VCaP (cell line): ENCODE results near the gene ISCU.
"Not testable (repeated sequence)": the region's sequence is repeated elsewhere in the genome, so short reads cannot be mapped to it uniquely, and the experiment has no call there.

Experiments used
- H3K27ac ChIP-seq: fragments of 450-650 bp; 2 replicates; pipeline ENCODE4 v1.5.1; 2017
- CTCF ChIP-seq: fragments of 450-650 bp; conservative IDR thresholded peaks from 2 replicates; pipeline ENCODE4 v1.5.1; 2017; ENCODE audit warnings: mild to moderate bottlenecking, moderate library complexity

The ISCU gene

DNA sequence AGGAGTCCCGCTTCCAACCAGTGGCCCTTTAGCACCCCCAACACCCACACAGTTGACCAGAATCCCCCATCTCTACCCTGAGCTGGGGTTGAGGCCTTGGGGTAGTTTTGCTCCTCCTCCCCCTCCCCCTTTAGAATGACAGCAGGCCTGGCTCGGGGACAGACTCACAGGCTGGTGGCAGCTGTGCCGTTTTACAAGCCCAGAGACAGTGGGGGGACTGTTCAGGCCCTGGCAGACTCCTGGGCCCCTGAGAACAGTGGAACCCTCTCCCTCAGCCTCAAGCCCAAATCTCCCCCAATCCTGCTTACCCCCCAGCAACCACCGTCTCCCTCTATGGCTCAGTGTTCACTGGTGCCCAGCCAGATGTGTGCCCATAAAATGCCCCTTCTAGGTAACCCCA is 25.4 kb downstream of the ISCU start:
- TF ChIP-seq CTCF, result no peak
- no peak overlapping the region for H3K27ac ChIP-seq

GRCh38 chr12:108589028-108589839 is 26.8 kb downstream of the ISCU start:
- no peak overlapping the region for H3K27ac ChIP-seq
- no peak for TF ChIP-seq CTCF

DNA sequence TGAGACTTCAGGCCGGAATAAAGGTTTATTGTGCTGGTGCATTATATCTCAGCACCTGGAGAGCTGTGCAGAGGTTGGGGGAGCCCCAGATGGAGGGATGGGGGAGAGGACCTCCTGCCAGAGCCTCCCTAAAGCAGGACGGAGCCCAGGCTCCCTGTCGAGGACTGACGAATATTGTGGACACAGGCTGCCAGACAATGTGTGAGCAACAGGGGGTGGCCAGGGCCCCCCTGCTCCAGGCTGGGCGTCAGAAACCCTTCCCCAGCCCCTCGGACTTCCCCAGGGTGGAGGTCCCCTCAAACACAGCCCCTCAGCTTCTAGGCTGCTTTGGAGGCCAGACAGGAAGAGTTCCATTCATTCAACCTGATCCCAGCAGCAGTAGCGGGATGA is 27.4 kb downstream of the ISCU start:
- no peak for TF ChIP-seq CTCF
- H3K27ac ChIP-seq, result no peak overlapping the region

DNA sequence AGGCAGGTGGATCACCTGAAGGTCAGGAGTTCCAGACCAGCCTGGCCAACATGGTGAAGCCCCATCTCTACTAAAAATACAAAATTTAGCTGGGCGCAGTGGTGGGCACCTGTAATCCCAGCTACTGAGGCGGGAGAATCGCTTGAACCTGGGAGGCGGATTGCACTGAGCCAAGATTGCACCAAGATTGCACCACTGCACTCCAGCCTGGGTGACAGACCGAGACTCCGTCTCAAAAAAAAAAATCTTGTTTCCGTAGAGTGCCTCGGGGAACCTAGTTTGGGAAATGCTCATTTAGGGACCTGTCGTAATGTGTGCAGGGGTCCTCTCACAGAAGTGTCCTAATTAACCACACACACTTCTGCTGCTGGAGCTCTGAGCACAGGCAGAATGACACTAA is 28.1 kb downstream of the ISCU start:
- not testable (repeated sequence) for H3K27ac ChIP-seq

GRCh38 chr12:108591267-108591980 is 29.0 kb downstream of the ISCU start:
- no peak overlapping the region for H3K27ac ChIP-seq
- TF ChIP-seq CTCF, result no peak

GRCh38 chr12:108592033-108592909 is 29.9 kb downstream of the ISCU start:
- no peak overlapping the region for H3K27ac ChIP-seq
- TF ChIP-seq CTCF, result no peak

- no peak for TF ChIP-seq CTCF
- no peak overlapping the region for H3K27ac ChIP-seq
Observed at GRCh38 chr12:108594323-108594903, 32.0 kb downstream of the ISCU start.
